GM18502 (cell line): ENCODE measurements around the gene PER1.

ENCODE experiments used
- ATAC-seq: cut with Tn5 transposase; IDR thresholded peaks from one replicate; pipeline ENCODE4 v1.9.1; 2021; ENCODE audit warnings: mild to moderate bottlenecking; ENCODE audit not compliant: unreplicated experiment, poor library complexity

The PER1 gene

DNA sequence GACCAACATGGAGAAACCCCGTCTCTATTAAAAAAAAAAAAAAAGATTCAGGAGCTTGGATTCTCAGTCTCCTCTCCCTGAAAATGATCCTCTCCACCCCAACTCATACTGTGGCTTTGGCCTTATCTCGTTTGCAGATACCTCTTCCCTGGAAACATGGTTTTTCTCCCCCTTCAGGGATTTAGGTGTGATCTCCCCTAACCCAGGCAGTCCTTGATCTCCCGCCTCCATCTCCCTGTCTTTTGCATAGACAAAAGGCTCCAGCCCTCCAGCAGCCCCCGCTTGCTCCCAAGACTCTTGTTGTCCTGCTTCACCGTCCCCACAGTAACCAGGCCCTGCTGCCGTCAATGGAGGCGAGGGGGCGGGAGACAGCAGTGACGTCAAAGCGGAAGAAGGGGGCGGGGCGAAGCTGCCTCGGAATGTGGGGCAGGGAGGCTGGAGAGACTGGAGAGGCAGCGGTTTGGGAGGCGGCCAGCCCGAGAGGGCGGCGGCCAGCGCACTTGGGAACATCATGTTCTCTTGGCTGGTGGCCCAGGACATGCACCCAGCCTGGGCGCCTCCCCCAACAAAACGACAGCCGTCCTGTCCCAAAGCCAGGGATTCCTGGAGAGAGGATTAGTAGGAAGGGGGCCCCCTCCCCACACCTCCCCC, 1.9 kb upstream of the PER1 start:
- no peak for ATAC-seq

DNA sequence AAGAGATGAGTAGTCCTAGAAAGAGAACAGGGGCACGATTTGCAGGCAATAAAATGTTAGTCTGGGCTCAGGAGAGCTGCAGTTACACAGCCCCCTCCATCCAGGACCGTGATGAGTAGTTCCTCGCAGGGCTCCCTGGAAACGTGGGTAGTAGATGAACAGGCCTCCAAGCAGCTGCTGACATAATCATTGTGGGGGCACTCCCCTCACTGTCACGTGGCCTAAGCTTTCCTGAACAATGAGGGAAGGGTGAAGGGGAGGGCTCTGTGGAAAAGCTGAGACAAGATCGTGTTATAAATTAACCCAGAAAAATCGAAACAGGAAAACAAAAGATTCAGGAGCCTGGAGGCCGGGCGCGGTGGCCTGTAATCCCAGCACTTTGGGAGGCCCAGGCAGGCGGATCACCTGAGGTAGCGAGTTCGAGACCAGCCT, 1.3 kb upstream of the PER1 start:
- no peak for ATAC-seq

DNA sequence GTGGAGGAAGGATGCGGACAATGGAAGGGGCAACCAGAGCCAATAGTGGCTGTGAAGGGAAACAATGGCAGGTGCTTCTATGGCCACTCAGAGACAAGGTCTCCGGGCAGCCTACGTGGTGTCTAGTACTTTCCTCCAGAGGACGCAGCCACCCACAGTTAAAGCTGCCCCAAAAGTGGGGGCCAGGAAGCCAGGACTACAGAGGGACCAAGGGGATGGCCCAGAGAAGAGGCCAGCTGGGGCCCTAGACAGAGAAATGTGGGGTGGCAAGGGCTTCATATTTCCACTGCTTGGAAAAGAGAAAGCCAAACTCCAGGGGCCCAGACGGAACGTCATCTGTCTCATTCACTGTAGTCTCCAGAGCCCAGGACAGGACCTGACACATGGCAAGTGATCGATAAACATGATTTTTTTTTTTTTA, 837 bp upstream of the PER1 start:
- ATAC-seq: no peak

DNA sequence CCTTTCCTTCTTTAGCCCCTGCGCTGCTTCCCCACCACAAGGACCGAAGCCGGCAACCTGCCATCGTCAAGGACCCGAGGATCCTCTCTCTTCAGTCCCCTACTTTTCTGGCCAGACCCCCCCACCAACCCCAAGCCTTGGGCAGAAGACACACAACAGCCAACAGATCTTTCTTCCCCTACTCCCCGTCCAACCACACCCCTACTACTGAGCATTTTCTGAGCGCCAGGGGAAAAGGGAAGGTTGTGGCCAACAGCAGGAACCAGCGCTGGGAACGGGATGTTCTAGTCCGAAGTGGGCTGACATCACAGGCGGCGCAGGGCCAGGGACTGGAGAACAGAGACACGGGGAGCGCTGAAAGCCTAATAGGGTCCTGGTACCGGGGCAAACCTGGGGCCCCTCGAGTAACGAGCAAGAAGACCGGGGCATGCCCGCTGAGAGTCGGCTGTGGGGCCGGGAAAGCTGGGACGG, 528 bp downstream of the PER1 start:
- no peak for ATAC-seq

DNA sequence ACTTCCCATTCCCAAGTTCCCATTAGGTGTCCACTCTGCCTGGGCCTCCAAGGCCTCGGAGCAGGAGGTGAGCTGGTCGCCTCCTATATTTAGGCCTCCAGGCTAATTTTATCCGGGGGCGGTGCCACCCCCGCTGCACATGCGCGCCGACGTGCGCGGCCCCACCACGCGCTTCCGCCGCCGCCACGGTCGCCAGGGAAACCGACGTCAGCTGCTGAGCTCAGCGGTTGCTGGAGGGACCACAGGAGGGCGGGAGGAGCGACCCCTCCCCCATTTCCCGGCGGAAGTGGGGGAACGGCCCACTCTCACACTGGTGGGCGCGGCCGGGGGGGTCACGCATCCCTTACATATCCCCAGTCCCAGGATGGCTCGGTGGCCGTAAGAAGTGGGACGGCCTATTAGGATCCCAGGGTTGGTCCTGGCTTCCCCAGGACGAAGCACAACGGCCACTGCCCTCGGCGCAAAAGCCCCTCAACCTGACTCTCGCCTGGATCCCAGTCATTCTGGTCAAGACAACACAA, 1.0 kb downstream of the PER1 start:
- peak; percentile 48 for ATAC-seq

DNA sequence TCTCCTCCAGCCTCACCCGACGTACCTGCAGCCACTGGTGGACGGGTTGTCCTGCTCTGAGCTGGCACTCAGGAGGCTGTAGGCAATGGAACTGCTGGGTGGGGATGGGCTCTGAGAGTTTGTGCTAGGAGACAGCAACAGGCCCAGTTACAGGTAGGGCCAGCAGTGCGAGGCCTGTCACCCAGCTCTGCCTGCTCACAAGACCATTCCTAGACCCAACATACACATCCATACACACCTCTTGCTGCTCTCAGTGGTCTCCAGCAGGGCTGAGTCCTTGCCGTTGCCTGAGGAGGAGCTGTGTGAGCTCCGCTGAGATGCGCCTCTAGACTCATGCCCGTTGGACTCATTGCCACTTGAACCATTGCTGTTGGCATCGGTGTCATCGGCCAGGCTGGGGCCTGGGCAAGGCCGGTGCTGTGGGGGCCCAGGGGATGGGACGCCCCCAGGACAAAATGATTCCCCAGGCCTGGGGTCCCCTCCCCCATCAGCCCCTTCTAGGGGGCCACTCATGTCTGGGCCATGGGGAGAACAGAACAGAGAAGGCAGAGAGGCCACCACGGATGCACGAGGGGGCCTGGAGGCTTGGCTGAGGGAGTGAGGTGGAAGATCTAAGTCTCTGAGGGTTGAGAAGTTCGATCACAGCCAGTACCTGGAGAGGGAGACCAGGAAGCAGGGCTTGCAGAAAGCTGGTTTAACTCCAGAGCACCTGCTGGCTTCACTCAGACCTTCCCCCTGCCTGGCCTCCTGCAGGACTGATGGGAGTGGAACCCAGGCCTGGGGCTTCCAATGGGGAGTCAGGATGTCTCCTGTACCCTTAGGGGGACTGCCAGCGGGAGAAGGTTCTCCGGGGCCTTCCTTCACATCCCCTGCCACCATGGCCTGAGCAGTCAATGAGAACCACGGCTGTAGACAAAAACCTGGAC, 1.7 kb downstream of the PER1 start:
- peak; percentile 3 for ATAC-seq

DNA sequence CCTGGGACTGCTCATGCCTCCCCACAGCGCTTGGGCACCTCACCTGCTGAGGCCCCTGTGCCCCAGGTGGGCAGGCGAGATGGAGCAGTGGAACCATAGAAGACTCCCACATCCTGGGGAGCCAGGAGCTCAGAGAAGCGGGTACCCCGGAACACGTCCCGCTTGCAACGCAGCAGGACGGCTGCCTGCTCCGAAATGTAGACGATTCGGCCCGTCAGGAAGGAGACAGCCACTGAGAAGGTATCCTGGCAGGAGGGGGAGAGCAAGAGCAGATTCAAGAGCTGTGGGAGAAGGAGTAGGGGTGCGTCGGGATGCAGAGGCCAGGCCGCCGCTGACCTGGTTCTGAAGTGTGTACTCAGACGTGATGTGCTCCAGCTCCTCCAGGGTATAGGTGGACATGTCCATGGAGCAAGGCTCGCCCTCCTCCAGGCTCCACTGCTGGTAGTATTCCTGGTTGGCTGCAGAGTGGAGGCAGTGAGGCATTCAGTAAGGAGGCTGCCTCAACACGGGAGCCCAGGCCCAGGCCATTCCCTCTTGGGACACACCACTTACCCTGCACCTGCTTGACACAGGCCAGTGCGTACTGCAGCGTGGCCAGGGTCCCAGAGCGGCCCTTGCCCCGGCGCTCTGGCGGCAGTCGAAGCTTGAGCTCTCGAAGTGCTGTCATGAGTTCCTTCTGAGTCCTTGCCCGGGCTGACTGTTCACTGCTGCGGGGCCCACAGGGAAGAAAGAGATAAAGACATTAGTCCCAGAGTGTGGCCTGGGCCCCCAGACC, 2.6 kb downstream of the PER1 start:
- ATAC-seq: no peak

DNA sequence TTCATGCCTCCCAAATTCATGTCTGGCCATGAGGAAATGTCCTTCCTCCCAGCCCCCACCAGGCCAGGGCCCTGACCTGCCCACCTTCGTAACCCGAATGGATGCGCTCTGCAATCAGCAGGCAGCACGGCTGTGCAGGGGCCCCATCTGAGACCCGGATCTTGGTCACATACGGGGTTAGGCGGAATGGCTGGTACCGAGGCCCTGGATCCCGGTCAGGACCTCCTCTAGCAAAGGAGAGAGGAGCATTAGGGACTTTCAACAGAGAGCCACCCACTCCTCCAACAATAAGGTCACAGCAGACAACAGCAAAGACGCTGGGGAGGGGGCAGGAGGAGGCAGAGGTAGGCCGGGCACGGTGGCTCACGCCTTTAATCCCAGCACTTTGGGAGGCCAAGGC, 3.6 kb downstream of the PER1 start:
- no peak for ATAC-seq

DNA sequence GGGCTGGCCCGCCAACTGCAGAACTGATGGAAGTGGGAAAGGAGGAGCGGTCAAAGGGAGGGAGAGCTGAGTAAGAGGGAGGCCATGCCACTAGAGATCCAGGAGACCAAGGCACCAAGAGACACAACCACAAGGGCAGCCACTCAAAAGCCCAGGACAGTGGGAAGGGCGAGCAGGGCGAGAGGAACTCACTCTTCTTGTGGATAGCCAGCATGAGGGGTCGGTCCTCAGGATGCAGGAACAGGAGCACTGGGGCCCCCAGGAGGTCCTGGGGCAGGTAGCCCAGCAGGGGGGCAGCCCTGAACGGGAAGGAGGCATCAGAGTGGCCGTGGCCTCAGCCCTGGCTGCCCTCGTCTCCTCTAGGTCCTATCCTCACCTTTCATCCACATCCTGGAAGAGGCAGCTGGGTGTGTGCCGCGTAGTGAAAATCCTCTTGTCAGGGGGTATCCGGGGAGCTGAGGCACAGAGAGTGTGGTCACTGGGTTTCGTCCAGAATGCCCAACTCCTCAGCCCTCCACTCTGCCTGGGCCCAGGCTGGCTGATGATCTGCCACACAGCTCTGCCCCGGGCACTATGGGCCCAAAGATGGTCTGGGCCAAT, 4.3 kb downstream of the PER1 start:
- ATAC-seq: no peak

DNA sequence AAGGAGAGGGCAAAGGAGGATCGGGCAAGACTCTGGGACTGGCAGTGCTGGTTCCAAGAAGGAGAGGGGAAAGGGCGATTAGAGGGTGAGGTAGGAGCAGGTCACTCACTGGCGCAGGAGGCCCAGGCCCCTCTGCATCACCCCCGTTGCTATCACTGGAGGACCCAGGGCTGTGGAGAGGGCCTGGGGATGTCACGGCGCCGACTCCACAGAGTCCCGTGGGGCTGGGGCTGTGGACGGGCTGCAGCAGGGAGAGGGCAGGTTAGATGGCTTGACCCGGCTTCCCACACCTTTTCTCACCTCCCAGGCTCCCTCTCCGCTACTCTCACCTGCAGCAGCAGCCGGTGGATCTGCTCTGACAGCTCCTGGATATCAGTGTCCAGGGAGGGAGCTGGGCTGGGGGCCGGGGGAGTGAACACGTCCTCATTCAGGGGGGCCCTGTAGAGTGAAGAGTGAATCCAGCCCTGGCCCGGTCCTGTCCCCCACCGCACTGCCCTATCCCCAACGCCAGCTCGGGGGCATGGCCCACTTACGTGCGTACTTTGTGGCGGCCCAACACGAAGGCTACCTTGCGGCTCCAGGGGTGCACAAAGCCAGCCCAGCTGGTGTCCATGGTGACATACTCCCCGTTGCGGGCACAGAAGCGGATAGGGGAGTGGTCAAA, 4.9 kb downstream of the PER1 start:
- no peak for ATAC-seq

DNA sequence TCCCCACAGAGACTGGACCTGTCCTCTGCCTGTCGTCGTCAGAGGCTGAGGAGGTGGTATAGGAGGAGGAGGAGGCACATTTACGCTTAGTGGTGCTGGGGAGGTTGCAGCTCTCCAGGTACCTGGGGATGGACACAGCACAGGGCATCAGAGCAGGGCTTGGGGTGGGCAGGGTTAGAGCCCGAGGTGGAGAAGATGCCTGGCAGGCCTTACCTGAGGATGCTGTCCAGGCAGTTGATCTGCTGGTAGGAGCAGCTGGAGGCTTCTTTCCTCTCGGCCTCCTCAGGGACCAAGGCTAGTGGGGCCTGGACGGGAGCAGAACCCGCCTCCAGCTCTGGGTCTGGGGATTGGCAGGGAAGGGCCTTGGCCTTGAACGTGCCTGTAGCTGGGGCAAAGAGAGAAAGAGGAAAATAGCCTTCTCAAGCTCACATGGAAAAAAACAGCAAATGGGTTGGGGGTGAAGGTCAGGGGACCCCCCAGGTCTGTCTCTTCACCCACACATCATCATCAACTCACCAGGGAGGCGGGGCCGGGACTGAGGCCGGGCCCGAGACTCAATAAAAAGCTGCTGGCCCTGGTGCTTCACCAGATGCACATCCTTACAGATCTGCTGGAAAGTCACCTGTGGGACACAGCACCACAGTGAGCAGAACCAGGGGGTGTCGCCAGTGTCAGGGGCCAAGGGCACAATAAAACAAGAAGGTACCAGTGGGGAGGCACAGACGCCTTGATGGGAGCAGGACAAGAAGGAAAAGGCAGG, 5.6 kb downstream of the PER1 start:
- ATAC-seq: no peak

DNA sequence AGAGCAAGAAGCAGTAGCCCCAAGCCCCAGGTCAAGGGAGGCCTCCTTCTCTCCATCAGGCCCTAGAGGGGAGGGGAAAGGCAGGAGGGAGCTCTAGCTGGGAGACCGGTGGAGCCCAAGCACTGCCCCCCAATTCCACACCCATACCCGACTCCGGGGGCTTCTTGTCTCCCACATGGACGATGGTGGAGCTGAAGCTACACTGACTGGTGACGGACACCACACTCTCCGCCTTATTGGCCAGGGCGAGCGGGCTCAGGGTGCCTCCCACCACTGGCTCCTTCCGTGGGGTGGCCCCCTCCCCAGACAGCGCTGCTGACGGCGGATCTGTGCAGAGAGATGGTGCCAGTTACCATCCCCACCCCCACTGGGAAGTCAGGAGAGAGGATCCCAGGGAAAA, 6.4 kb downstream of the PER1 start:
- no peak for ATAC-seq

DNA sequence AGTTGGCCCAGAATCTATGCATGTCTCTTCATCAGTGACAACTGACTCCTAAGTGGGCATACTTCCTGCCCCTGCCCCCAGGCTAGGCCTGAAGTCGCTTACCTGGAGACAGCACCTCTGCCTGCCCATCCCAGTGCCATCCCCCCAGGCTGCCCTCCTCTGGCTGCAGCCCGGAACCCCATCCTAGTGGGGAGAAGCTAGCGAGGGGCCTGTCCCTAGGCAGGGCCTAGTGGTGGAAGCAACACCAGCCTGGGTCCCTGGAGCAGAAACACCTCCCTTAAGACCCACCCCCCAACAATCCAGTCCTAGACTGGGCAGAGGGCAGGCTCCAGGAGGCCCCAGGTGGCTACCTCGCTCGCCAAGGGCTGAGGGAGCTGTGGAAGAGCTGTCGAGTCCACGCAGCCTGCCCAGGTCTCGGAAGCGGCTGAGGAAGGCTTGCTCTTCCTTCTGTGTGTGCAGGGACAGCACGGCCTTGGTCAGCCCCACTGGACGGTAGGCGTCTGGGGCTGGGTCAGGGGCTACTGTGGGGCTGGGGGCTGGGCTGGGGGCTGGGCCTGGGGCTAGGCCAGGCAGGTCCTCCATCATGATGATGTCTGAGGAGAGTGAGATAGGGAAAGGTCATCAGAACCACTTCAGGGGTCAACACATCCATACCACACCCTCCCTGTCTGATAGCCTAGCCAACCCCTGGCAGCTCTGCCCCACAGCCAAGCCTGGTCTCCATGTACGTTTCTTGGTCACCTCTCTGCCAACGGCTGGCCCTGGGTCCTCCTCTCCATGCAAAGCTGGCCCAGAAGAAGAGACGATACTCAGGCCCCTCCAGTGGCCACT, 7.6 kb downstream of the PER1 start:
- no peak for ATAC-seq

DNA sequence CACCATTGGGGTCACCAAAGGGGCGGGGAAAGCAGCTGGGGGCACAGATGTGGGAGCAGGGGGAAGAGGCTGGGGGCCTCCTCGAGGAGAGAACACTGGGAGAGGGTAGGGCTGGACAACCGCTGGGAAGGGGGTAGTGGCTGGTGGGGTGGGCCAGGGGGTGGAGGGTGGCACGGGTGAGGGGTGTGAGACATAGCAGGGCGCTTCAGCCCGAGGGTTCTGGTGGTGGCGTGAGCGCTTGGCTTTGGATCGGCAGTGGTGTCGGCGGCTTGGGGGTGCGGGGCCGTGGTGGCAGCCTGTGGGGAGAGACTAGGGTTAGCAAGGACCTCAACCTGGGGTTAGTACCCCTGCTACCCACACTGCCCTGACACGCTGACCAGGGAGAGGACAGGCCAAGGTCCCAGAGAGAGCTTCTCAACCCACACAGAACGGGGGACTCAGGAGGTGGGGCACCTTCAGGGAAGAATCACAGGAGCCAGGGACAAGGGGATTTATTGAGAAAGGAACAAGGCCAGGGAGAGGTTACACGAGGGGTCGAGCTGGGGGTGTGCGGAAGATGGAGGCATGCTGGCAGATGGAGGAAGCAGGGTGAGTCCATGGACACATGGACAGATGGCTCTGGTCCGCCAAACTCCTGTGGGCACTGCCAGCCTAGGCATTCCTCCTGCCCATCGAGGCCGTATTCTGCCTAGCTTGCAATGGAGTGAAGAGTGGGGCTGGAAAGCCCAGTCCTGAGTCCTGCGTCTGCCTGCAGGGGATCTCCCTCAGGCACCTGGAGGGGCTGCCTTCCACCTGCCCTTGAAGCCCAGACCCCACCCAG, 8.4 kb downstream of the PER1 start:
- ATAC-seq: no peak

DNA sequence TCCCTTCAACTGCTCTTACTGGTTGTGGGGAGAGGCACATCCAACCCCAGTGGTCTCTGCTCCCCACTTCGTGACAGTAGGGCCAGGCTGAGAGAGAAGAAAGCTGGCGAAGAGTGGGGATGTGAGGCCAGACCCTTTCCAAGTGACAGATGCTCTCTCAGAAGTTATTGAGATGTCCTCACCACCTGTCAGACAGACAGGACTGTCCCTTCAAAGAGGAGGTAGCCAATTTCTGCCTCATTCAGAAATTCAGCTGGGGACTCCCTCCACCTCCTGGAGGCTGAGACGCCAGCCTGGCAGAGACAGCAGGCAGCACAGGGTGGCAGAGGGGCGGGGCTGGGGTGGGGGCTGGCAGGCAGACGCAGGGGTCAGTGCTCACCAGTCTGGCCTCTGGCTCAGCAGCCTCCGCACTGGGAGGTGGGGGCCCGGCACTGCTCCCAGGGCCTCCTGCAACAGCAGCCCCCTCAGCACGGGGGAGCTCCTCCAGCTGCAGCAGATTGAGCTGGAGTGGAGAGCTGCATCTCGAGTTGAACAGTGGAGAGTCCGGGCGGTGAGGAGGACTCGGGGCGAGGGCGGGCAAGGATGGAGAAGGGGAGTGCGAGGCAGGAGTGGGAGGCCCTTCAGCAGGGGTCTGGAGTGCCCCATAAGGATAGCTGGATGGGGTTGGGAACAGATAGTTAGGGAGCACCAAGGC, 9.2 kb downstream of the PER1 start:
- ATAC-seq: no peak

DNA sequence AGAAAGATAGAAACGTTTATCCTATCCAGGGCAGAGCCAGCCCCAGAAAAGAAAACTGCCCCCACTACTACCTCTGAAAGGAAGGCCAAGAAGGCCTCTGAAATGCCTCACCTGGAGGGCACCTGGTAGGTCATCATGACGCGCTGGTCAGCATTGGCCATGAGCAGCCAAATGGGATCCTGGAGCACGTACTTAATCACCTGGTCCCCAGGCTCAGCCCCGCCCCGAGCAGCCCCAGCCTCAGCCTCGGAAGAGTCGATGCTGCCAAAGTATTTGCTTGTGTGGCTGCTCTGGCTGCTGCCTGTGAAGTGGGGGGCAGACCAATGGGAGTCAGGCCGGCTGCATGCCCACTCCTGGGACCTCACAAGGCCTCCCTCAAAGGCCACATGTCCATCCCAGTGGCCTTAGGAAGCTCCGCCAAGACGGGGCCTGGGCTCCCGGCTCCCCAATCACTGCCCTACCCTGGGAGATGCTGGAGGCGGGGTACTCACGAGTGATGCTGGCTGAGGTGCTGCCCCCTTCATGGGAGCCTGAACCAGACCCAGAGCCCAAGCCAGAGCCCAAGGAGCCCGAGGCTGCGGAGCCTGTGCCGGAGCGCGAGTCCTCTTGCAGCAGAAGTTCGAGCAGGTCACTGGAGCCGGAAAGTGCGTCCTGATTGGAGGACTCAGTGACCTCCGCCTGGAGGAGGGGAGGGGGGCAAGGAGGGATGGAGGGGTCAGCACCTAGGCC, 9.9 kb downstream of the PER1 start:
- no peak for ATAC-seq
